Neural crest cell (in vitro differentiated cells): Measurements from ENCODE around the gene CHAF1B. TPM values are rescaled to one million over a fixed set of nuclear protein-coding genes. Genes with fewer than 3 reads are reported as not detected.

ENCODE experiments used
- DNase-seq: peaks from one replicate; pipeline ENCODE4 v3.0.0; 2021; ENCODE audit warnings: low read depth, mixed read lengths, low spot score
- H3K27ac Mint-ChIP-seq: one replicate; pipeline ENCODE4 v1.8.0; 2021; ENCODE audit warnings: mild to moderate bottlenecking, mixed read lengths; ENCODE audit not compliant: unreplicated experiment
- H3K27me3 Mint-ChIP-seq: 2 replicates; pipeline ENCODE4 v1.8.0; 2021; ENCODE audit warnings: low read depth, mild to moderate bottlenecking, mixed read lengths
- H3K36me3 Mint-ChIP-seq: 2 replicates; pipeline ENCODE4 v1.8.0; 2021; ENCODE audit warnings: low read depth, mild to moderate bottlenecking, mixed read lengths
- H3K4me1 Mint-ChIP-seq: 2 replicates; pipeline ENCODE4 v1.8.0; 2021; ENCODE audit warnings: mixed read lengths
- H3K4me3 Mint-ChIP-seq: one replicate; pipeline ENCODE4 v1.8.0; 2021; ENCODE audit warnings: mild to moderate bottlenecking, mixed read lengths
- H3K9me3 Mint-ChIP-seq: 2 replicates; pipeline ENCODE4 v1.8.0; 2021; ENCODE audit warnings: mixed read lengths
- total RNA-seq: library from RNA; stranded (reverse); gene quantifications from 2 replicates; pipeline ENCODE4 v1.2.1, GENCODE V29; 2021
- TF ChIP-seq, protein P1 (sequence below): fragments of 200-600 bp; sonication (generic); conservative IDR thresholded peaks from 2 replicates; pipeline ENCODE4 v1.5.0; 2021; ENCODE audit warnings: antibody characterized with exemption, mild to moderate bottlenecking

The CHAF1B gene
- total RNA-seq, 1 donor from 2014 or later: 32.3 TPM

DNA sequence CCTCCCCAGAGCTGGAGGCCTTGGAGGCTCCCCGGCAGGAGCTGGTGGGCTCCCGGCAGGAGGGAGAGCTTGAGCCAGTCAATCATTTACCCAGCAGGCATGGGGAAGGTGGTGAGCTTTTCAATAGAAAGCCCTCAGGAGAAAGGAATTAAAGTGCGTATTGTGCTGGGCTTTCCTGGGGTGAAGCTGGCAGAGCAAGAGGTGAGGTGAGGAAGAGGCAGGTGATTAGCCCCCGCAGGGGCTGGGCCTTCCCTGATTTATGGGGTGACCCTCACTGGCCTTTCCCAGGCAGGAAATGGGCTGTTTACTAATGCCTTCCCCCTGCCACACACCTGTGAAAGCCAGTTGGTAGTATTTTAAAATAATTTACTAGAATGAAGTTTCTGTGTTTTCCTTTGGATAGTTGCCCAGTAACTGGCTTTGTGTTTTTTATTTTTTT is 68.9 kb downstream of the CHAF1B start:
- TF ChIP-seq, protein P1, sequence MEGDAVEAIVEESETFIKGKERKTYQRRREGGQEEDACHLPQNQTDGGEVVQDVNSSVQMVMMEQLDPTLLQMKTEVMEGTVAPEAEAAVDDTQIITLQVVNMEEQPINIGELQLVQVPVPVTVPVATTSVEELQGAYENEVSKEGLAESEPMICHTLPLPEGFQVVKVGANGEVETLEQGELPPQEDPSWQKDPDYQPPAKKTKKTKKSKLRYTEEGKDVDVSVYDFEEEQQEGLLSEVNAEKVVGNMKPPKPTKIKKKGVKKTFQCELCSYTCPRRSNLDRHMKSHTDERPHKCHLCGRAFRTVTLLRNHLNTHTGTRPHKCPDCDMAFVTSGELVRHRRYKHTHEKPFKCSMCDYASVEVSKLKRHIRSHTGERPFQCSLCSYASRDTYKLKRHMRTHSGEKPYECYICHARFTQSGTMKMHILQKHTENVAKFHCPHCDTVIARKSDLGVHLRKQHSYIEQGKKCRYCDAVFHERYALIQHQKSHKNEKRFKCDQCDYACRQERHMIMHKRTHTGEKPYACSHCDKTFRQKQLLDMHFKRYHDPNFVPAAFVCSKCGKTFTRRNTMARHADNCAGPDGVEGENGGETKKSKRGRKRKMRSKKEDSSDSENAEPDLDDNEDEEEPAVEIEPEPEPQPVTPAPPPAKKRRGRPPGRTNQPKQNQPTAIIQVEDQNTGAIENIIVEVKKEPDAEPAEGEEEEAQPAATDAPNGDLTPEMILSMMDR: no peak
- H3K4me3 Mint-ChIP-seq: no peak overlapping the region
- no peak for DNase-seq
- H3K27me3 Mint-ChIP-seq: no peaks in the 10 kb centered on the region
- no peak overlapping the region for H3K27ac Mint-ChIP-seq
- no peaks in the 10 kb centered on the region for H3K36me3 Mint-ChIP-seq
- no peaks in the 10 kb centered on the region for H3K9me3 Mint-ChIP-seq
- peaks cover 6% of the 10 kb centered on the region for H3K4me1 Mint-ChIP-seq

DNA sequence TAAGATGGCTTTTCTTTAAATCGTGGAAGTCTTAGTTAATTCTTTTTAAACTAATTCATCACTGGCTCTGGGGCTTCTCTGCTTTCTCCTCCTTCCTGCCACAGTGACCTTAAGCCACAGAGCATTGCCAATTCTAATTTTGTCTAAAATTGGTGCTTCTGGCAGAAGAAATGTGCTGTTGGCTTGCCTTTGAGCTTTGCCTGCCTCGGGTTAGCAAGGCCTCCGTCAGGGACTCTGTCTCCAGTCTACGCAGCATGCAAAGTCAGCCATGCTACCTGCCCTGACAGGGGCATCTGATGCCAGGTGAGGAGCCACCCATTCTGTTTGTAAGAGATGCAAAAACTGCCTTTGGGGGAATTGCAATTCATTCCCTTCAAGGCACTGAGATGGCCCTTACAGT is 69.5 kb downstream of the CHAF1B start:
- H3K4me1 Mint-ChIP-seq: peaks cover 6% of the 10 kb centered on the region
- H3K9me3 Mint-ChIP-seq: no peaks in the 10 kb centered on the region
- DNase-seq: no peak
- H3K27me3 Mint-ChIP-seq: no peaks in the 10 kb centered on the region
- TF ChIP-seq, protein P1: no peak
- no peaks in the 10 kb centered on the region for H3K36me3 Mint-ChIP-seq
- no peak overlapping the region for H3K4me3 Mint-ChIP-seq
- H3K27ac Mint-ChIP-seq: no peak overlapping the region

DNA sequence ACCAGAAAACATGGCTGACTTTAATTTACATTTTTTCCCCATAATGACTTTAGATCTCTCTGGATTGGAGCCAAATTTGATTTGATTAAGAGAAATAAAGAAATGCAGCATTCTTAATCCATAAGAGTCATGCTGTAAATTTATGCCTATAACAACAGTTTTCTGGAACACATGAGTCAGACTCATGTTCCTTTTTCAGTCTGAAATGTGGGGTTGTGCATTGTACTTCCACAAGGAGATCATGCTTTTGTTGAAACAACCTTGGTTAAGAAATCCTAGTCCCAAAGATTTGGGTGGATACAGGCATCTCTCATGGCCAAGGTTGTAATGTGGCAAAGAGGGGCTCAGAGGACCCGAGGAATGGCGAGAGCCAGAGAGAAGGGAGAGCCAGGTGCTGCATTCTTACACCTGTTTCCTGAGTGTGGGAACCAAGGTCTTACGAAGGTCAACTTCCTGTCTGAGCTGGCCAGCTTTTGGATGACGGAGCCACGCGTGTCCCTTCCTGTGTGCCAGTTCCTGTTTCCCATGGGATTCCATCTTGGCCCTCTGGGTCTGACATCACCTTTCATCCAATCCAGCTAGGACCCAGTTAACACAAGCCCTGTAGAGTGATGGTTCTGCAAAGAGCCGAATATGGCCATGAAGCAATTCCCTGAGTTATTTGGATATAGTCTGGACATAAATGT is 71.7 kb downstream of the CHAF1B start:
- H3K27me3 Mint-ChIP-seq: no peaks in the 10 kb centered on the region
- H3K9me3 Mint-ChIP-seq: no peaks in the 10 kb centered on the region
- TF ChIP-seq, protein P1: no peak
- peaks cover 6% of the 10 kb centered on the region for H3K4me1 Mint-ChIP-seq
- no peak overlapping the region for H3K27ac Mint-ChIP-seq
- no peaks in the 10 kb centered on the region for H3K36me3 Mint-ChIP-seq
- no peak overlapping the region for H3K4me3 Mint-ChIP-seq
- no peak for DNase-seq

DNA sequence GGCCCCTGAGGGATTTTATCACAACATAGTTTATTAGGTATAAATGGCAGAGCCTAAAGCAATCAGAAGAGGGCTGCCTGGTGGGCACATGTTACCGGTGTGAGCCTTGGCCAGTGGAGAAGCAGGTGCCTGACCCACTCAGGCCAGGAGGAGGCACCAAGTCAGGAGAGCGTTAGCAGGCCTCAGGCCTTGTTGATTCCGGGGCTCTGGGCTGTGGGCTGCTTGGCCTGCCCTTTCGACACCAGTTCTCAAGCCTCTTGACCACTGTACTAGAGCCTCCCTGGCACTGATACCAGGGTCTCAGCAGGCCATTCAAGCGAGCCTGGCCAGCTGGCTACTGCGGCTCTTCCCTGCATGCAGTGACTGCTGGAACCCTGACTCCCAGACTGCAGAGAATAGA is 73.9 kb downstream of the CHAF1B start:
- peaks cover 12% of the 10 kb centered on the region for H3K27me3 Mint-ChIP-seq
- no peaks in the 10 kb centered on the region for H3K36me3 Mint-ChIP-seq
- H3K4me1 Mint-ChIP-seq: peaks cover 6% of the 10 kb centered on the region
- TF ChIP-seq, protein P1: no peak
- H3K4me3 Mint-ChIP-seq: no peak overlapping the region
- no peak for DNase-seq
- H3K9me3 Mint-ChIP-seq: no peaks in the 10 kb centered on the region
- no peak overlapping the region for H3K27ac Mint-ChIP-seq

DNA sequence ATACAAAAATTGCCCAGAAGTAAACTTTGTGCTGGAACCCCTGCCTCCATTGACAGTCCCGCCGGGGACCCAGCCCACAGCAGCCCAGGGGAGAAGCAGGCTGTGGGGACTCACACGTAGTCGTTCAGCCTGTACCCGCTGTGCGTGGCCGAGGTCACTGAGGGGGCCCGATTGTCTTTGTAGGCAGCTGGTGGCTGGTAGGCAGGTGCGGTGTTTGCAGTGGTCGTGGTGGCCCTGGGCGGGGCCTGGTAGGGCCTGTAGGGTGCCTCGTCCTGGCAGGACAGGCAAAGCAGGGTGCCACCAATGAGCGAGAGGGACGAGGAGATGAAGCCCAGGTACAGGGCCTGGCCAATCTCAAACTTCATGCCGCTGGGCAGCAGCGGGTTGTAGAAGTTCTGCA is 75.7 kb downstream of the CHAF1B start:
- H3K36me3 Mint-ChIP-seq: no peaks in the 10 kb centered on the region
- H3K9me3 Mint-ChIP-seq: no peaks in the 10 kb centered on the region
- no peak overlapping the region for H3K27ac Mint-ChIP-seq
- TF ChIP-seq, protein P1: no peak
- DNase-seq: no peak
- peaks cover 13% of the 10 kb centered on the region for H3K27me3 Mint-ChIP-seq
- H3K4me1 Mint-ChIP-seq: no peaks in the 10 kb centered on the region
- H3K4me3 Mint-ChIP-seq: no peak overlapping the region
